CD8-positive, alpha-beta memory T cell (primary cell): ENCODE data around the gene PFKP. TPM values are rescaled to one million over a fixed set of nuclear protein-coding genes. Genes with fewer than 3 reads are reported as not detected.

Experiments
- CTCF ChIA-PET: fragments of 350-600 bp; sonication (Branson Sonifier 250); formaldehyde crosslinking; loops from one replicate; lab custom pipeline; 2021; ENCODE audit warnings: antibody characterized with exemption; lab: Charles Lee
- POLR2A ChIA-PET: fragments of 350-600 bp; sonication (Branson Sonifier 250); formaldehyde crosslinking; loops from one replicate; lab custom pipeline; 2021; ENCODE audit warnings: antibody characterized with exemption; lab: Charles Lee
- DNase-seq, 5 donors: peaks; one replicate each; pipeline versions ENCODE4 v3.0.0 to v3.0.0-alpha.2; 2020 to 2022; ENCODE audit warnings: mixed read lengths in 1 of 5
- H3K27ac ChIP-seq: one replicate; pipeline ENCODE4 v1.7.0; 2013; ENCODE audit warnings: low read depth, mild to moderate bottlenecking, low read length, moderate library complexity
- H3K27me3 ChIP-seq: 2 replicates; pipeline ENCODE4 v1.7.0; 2013; ENCODE audit warnings: low read length, mild to moderate bottlenecking; ENCODE audit not compliant: insufficient read depth, poor library complexity, severe bottlenecking
- H3K36me3 ChIP-seq: 2 replicates; pipeline ENCODE4 v1.7.0; 2013; ENCODE audit warnings: mild to moderate bottlenecking, low read length, moderate library complexity; ENCODE audit not compliant: insufficient read depth
- H3K4me1 ChIP-seq: 2 replicates; pipeline ENCODE4 v1.7.0; 2013; ENCODE audit warnings: mild to moderate bottlenecking, low read length, moderate library complexity; ENCODE audit not compliant: insufficient read depth
- H3K4me3 ChIP-seq: 2 replicates; pipeline ENCODE4 v1.7.0; 2013; ENCODE audit warnings: mild to moderate bottlenecking, low read length
- H3K9me3 ChIP-seq: 2 replicates; pipeline ENCODE4 v1.7.0; 2013; ENCODE audit warnings: mild to moderate bottlenecking, low read length
- H3K27ac Mint-ChIP-seq, 8 donors: one replicate each; pipeline ENCODE4 v1.8.0; 2020 to 2021; ENCODE audit warnings: mixed read lengths in 8 of 8, mild to moderate bottlenecking in 6 of 8, inconsistent platforms in 3 of 8, moderate library complexity in 3 of 8
- H3K27me3 Mint-ChIP-seq, 2 donors: one replicate each; pipeline ENCODE4 v1.8.0; 2020 to 2021; ENCODE audit warnings: mixed read lengths in 2 of 2, mild to moderate bottlenecking in 1 of 2, moderate library complexity in 1 of 2
- H3K36me3 Mint-ChIP-seq, 3 donors: one replicate each; pipeline ENCODE4 v1.8.0; 2020 to 2021; ENCODE audit warnings: mixed read lengths in 3 of 3, inconsistent platforms in 1 of 3, mild to moderate bottlenecking in 1 of 3
- H3K4me1 Mint-ChIP-seq, 3 donors: one replicate each; pipeline ENCODE4 v1.8.0; 2020 to 2021; ENCODE audit warnings: mixed read lengths in 3 of 3, inconsistent platforms in 1 of 3, mild to moderate bottlenecking in 1 of 3
- H3K4me3 Mint-ChIP-seq, 7 donors: one replicate each; pipeline ENCODE4 v1.8.0; 2020 to 2021; ENCODE audit warnings: mixed read lengths in 7 of 7, mild to moderate bottlenecking in 6 of 7, moderate library complexity in 4 of 7, inconsistent platforms in 2 of 7
- H3K9me3 Mint-ChIP-seq, 5 donors: one replicate each; pipeline ENCODE4 v1.8.0; 2020 to 2022; ENCODE audit warnings: mixed read lengths in 5 of 5, mild to moderate bottlenecking in 3 of 5, moderate library complexity in 2 of 5, inconsistent platforms in 1 of 5
- polyA plus RNA-seq: library from polyadenylated mRNA; unstranded; fragments of 300-500 nt; fragmentation: Illumina TruSeq; gene quantifications from one replicate; pipeline ENCODE4 v1.2.3, GENCODE V29; 2021
- total RNA-seq, 2 experiments: library from RNA; stranded (reverse); gene quantifications; one replicate each; pipeline ENCODE4 v1.2.3, GENCODE V29; 2021

PFKP gene
- total and polyA plus RNA-seq, 3 experiments from 2014 or later: 61.6 to 187 (median 180) TPM

DNA sequence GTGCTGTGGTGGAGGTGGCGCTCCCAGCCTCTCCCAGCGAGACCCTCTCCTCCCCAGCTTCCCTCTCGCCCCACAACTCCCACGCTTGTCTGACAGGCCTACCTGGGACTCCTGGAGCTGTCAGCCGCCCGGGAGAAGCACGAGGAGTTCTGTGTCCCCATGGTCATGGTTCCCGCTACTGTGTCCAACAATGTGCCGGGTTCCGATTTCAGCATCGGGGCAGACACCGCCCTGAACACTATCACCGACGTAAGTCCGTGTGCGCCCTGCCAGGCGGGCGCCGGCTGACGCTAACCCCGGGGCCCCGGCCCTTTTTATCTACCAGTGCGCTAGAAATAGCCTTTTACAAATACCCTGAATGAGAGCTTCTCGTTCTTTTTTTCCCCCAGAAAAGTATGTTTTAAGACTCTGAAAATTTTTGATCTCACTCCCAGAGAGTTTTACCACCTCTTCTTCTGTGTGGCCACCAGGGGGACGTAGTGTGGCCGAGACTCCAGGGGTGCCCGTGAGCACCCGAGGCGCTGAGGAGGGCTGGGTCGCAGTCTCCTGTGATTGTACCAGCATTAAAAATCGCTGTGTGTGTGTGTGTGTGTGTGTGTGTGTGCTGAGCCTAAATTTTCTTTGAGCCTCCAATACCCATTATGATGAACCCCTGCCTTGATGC lies 52.6 kb downstream of the PFKP start:
- Histone ChIP-seq H3K4me3 (no peak overlapping the region), H3K27me3 (no peaks in the 10 kb centered on the region), H3K4me1 (no peaks in the 10 kb centered on the region), H3K9me3 (no peaks in the 10 kb centered on the region), H3K27ac (no peak overlapping the region), H3K36me3 (peaks cover 9% of the 10 kb centered on the region)
- Mint-ChIP-seq H3K27ac (no peak overlapping the region), H3K9me3 (no peaks in the 10 kb centered on the region), H3K4me3 (no peak overlapping the region), H3K36me3 (peaks cover 10 to 87% (median 25%) of the 10 kb centered on the region in 3 donors), H3K27me3 (no peaks in the 10 kb centered on the region), H3K4me1 (no peaks in the 10 kb centered on the region)
- no peak for DNase-seq
- POLR2A ChIA-PET: no interaction called here
- CTCF ChIA-PET: interaction anchor here (0.8 kb wide), 1 partner anchor 18 kb away, joined by 3 read pairs; no protein-coding TSS in a partner anchor

DNA sequence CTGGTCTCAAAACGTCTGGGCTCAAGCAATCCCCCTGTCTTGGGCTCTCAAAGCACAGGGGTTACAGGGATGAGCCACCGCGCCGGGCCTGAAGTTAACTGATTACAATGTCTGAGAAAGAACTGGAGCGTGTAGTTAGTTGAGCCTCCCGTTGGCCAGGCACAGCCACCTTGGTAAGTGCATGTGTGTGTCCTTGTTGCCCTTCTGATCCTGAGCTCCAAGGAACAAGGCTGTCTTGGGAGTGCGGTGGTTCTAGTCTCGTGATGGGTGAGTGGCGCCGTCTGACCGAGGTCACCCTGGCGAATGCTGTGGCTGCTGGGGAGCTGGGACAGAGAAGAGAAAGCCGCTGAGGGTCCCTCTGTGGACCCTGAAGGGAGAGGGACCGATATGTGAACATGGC lies 54.7 kb downstream of the PFKP start:
- no peaks in the 10 kb centered on the region for H3K9me3 Mint-ChIP-seq
- no peaks in the 10 kb centered on the region for H3K27me3 Mint-ChIP-seq
- no peak overlapping the region for H3K27ac ChIP-seq
- no peaks in the 10 kb centered on the region for H3K4me1 Mint-ChIP-seq
- no peak overlapping the region for H3K4me3 ChIP-seq
- peaks cover 4 to 80% (median 17%) of the 10 kb centered on the region in 3 donors for H3K36me3 Mint-ChIP-seq
- H3K4me1 ChIP-seq: no peaks in the 10 kb centered on the region
- no peaks in the 10 kb centered on the region for H3K9me3 ChIP-seq
- no peaks in the 10 kb centered on the region for H3K36me3 ChIP-seq
- no peak for DNase-seq
- CTCF ChIA-PET: no interaction called here
- POLR2A ChIA-PET: no interaction called here
- peak overlapping the region in 1 of 8 donors; percentile 47 for H3K27ac Mint-ChIP-seq
- H3K27me3 ChIP-seq: no peaks in the 10 kb centered on the region
- no peak overlapping the region for H3K4me3 Mint-ChIP-seq

DNA sequence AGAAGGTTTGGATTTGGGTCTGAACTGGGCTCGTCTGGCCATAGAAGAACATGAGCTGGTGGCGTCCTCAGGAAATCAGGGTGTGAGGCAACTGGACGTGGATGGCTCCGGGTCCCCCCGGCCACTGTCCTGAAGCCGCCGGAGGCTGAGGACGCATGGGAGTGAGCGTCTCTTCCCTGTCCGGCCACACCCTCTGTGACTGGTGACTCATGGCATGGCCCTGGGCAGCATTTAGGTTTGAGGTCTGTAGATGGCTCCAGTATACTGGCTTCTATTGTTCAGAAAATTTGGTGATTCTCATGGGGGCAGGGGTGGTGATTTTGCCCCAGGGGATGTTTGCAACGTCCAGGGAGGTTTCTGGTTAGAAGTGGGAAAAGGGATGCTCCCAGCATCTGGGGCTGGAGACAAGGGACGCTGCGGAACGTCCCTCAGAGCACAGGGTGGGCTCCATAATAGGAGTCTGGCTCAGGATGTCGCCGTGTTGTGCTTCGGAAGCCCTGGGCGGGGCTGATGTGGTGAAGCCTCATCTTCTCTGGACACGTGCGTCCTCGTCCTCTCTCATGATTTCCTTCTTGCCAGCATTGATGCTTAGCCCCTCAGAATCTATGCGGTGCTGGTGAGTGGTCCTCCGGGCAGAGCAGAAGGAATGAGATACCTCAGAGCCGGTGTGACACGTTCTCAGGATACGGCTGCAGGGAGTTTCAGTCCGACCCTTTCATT lies 55.3 kb downstream of the PFKP start:
- no peak overlapping the region for H3K27ac ChIP-seq
- Mint-ChIP-seq H3K9me3 (no peaks in the 10 kb centered on the region), H3K4me3 (no peak overlapping the region), H3K27ac (no peak overlapping the region), H3K36me3 (peaks cover 4 to 76% (median 19%) of the 10 kb centered on the region in 3 donors), H3K27me3 (no peaks in the 10 kb centered on the region), H3K4me1 (no peaks in the 10 kb centered on the region)
- POLR2A ChIA-PET: no interaction called here
- H3K4me1 ChIP-seq: no peaks in the 10 kb centered on the region
- no peak for DNase-seq
- no peaks in the 10 kb centered on the region for H3K9me3 ChIP-seq
- no peak overlapping the region for H3K4me3 ChIP-seq
- CTCF ChIA-PET: no interaction called here
- H3K36me3 ChIP-seq: no peaks in the 10 kb centered on the region
- H3K27me3 ChIP-seq: no peaks in the 10 kb centered on the region

DNA sequence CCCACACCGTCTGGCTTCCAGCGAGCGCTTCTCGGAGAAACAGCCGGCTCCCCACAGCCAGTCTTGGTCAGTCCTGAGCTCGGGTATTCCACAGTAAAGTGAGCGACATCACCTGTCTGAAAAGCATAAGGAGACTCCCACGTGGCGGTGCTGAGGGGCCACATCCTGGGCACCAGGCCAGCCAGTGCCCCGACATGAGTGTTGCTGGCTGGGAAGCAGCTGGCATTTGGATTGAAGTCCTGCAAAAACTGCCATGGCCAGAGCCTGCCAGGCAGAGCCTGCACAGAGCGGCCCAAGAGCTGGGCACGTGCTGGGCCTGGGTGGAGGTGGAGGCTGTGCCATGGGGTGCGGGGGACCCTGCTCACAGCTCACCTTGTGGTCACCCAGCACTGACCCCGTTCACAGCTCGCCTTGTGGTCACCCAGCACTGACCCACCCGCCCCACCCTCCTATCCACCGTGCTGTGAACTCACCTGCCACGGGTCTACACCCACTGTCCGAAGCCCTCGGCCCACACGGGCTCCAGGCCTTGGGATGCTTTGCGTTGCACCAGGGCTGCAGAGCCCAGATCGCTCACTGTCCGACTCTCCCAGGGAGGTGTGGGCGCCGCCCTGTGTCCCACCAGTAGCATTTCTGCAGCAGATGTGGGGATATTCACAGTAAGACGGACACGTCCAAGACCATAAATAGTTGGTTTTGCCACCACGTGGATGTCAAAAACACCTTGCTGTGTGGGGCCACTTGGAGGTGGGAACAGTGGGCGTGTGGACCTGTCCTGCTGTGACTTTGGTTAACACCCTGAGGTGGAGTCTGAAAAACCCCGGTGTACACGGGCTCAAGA lies 56.4 kb downstream of the PFKP start:
- no peaks in the 10 kb centered on the region for H3K4me1 Mint-ChIP-seq
- peaks cover 0 to 75% (median 18%) of the 10 kb centered on the region in 3 donors for H3K36me3 Mint-ChIP-seq
- Histone ChIP-seq H3K4me1 (no peaks in the 10 kb centered on the region), H3K27me3 (no peaks in the 10 kb centered on the region), H3K27ac (no peak overlapping the region), H3K36me3 (peaks cover 4% of the 10 kb centered on the region), H3K9me3 (no peaks in the 10 kb centered on the region), H3K4me3 (no peak overlapping the region)
- ChIA-PET POLR2A (no interaction called here), CTCF (no interaction called here)
- no peaks in the 10 kb centered on the region for H3K9me3 Mint-ChIP-seq
- peak overlapping the region in 1 of 8 donors; percentile 58 for H3K27ac Mint-ChIP-seq
- no peak for DNase-seq
- no peak overlapping the region for H3K4me3 Mint-ChIP-seq
- no peaks in the 10 kb centered on the region for H3K27me3 Mint-ChIP-seq

DNA sequence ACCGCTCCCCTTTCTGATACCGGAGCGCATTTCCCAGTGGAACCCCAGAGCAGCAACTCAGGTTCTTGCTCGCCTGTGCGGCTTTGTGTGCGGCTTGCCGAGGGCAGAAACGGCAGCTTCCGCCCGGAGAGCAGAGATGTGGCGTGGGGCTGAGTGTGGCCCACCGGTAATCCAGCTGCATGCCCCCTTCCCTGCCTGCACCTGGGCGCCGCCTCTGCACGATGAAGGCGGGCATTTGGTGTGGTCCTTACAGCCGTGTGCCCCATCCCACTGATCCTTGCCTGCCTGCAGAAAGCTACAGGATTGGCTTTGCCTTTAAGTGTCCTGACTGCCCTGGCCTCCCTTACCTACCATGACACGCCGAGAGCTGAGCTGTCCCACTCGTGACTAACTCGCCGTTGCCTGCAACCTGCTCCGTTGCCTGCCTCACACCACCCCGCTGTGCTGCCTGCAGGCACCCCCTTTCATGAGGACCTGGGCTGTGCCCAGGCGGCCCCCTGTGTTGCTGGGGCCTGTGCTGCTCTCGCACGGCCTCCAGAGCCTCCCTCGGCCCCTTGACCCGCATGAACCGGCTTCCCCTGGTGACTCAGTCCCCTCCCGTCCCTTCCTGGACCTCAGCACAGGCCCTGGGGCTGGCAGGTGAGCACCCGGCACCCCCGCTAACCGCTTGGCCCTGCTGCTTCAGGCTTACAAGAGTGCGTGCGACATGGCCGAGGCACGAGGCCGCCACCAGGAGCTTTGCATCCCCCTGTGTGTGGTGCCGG lies 57.2 kb downstream of the PFKP start:
- DNase-seq: no peak
- H3K9me3 Mint-ChIP-seq: no peaks in the 10 kb centered on the region

DNA sequence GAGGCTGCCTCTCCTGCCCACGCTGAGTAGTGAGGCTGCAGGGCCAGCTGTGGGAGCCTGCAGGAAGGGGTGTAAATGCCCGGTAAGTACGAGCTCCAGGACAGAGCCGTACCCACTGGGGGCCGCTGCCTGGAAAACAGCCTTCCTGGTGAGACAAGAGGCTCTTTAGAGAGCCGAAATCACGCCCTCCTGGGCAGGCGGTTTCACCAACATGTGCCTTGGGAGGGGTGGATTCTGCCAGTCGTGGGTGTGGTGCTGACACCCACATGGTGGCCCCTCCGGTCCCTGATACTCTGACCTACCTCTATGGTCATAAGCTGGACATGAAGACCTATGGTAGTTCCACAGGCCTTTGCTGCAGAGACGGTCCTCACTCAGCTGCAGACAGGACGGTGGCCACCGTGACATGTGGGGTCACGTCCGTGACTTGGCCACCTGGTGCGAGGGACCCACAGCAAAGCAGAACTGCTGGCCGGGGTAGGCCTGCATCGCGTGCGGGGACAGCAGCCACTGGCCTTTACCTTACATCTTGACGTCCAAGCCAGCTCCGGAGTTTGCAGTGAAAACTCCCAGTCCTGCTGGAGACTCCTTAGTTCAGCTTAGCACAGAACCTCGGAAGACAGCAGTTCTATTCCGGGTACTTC lies 58.3 kb downstream of the PFKP start:
- peaks cover 4% of the 10 kb centered on the region for H3K36me3 ChIP-seq
- peak in 1 of 5 donors; percentile 35 for DNase-seq
- Mint-ChIP-seq H3K4me3 (no peak overlapping the region), H3K9me3 (no peaks in the 10 kb centered on the region), H3K27me3 (no peaks in the 10 kb centered on the region), H3K4me1 (no peaks in the 10 kb centered on the region), H3K27ac (no peak overlapping the region), H3K36me3 (peaks cover 0 to 77% (median 21%) of the 10 kb centered on the region in 3 donors)
- POLR2A ChIA-PET: no interaction called here
- no peaks in the 10 kb centered on the region for H3K4me1 ChIP-seq
- H3K27me3 ChIP-seq: no peaks in the 10 kb centered on the region
- no peak overlapping the region for H3K27ac ChIP-seq
- CTCF ChIA-PET: interaction anchor here (1.1 to 1.4 kb wide), 2 partner anchors 11 to 25 kb away, joined by 3 read pairs; no protein-coding TSS in a partner anchor
- no peak overlapping the region for H3K4me3 ChIP-seq
- no peaks in the 10 kb centered on the region for H3K9me3 ChIP-seq

More for the DNA sequence above, 57.2 kb downstream of the PFKP start:
- H3K27me3 ChIP-seq: no peaks in the 10 kb centered on the region
- Mint-ChIP-seq H3K4me3 (no peak overlapping the region), H3K4me1 (no peaks in the 10 kb centered on the region), H3K27ac (peak overlapping the region in 1 of 8 donors; percentile 66), H3K27me3 (no peaks in the 10 kb centered on the region), H3K36me3 (peaks cover 0 to 75% (median 18%) of the 10 kb centered on the region in 3 donors)
- no peak overlapping the region for H3K27ac ChIP-seq
- H3K4me1 ChIP-seq: no peaks in the 10 kb centered on the region
- POLR2A ChIA-PET: no interaction called here
- H3K4me3 ChIP-seq: no peak overlapping the region
- H3K9me3 ChIP-seq: no peaks in the 10 kb centered on the region
- peaks cover 4% of the 10 kb centered on the region for H3K36me3 ChIP-seq
- CTCF ChIA-PET: no interaction called here

- no peak overlapping the region for H3K27ac ChIP-seq
- H3K4me3 ChIP-seq: no peak overlapping the region
- peak in 1 of 5 donors; percentile 42 for DNase-seq
- no peaks in the 10 kb centered on the region for H3K4me1 ChIP-seq
- H3K36me3 Mint-ChIP-seq: peaks cover 0 to 75% (median 21%) of the 10 kb centered on the region in 3 donors
- peaks cover 4% of the 10 kb centered on the region for H3K36me3 ChIP-seq
- no peaks in the 10 kb centered on the region for H3K9me3 Mint-ChIP-seq
- H3K9me3 ChIP-seq: no peaks in the 10 kb centered on the region
- H3K27me3 Mint-ChIP-seq: no peaks in the 10 kb centered on the region
- ChIA-PET CTCF (interaction anchor here (1.1 to 1.4 kb wide), 2 partner anchors 11 to 25 kb away, joined by 3 read pairs; no protein-coding TSS in a partner anchor), POLR2A (no interaction called here)
- H3K27ac Mint-ChIP-seq: no peak overlapping the region
- H3K4me1 Mint-ChIP-seq: no peaks in the 10 kb centered on the region
- H3K27me3 ChIP-seq: no peaks in the 10 kb centered on the region
- H3K4me3 Mint-ChIP-seq: no peak overlapping the region
Observed at GRCh38 chr10:3126249-3126648, 58.9 kb downstream of the PFKP start.
